ENCODE data around the gene ZMAT5. TPM values are rescaled to one million over a fixed set of nuclear protein-coding genes. Genes with fewer than 3 reads are reported as not detected.
A peak's percentile ranks its signal among the peaks of the same experiment; 100 is the strongest.

The ZMAT5 gene, protein sequence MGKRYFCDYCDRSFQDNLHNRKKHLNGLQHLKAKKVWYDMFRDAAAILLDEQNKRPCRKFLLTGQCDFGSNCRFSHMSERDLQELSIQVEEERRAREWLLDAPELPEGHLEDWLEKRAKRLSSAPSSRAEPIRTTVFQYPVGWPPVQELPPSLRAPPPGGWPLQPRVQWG
- 18.9 and 21.2 TPM in 2 replicates for total RNA-seq (2014; rRNA removed; shearing (Covaris generic))

DNA sequence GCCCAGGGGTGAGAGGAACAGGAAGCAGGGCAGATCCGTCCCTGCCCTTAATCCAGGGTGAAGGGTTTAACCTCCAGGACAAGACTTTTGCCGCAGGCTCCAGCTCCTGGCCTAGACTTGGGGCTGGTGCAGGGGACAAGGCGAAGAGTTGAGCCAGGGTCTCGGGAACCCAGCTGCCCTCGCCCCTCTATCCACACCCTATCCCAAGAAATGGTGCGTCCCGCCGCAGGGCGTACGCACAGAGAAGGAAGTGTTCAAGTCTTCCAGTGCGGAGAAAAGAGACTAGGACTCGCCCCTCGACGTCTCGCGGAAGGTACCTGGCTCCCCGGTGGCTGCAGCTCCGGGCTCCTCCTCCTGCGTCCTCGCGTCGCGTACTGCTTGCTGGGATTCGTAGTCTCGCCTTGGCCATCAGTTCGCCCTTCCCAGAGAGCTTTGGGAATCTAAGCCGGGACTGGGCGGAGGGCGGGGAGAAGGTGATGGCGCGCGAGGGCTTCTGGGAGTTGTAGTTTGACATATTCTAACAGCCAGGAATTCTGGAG lies at the start of gene ZMAT5:
TSS of gene ZMAT5 (minus strand) at position 376 of the 539 bp plus-strand sequence. CDS start 18,463 bp downstream, outside the sequence.
- DNase-seq (ENCODE audit: low spot score): peak; percentile 92

DNA sequence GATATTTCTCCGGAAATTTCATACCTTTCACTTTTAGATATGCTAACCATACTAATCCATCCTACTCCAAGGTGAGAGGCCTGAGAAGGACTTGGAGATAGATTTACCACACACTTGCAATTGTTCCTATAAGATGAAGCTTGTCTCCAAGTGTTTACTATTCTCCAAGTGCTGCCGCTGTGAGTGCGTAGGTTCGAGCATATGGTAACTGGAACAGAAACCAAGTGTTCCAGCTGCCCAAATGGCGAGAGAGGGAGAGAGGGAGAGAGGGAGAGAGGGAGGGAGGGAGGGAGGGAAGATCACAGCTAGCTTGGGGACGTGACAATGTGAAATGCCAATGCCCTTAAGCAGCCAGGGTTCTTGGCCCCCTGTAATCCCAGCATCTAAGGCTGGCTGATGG lies 49.7 kb upstream of the ZMAT5 start:
- DNase-seq (ENCODE audit: low spot score): no peak

DNA sequence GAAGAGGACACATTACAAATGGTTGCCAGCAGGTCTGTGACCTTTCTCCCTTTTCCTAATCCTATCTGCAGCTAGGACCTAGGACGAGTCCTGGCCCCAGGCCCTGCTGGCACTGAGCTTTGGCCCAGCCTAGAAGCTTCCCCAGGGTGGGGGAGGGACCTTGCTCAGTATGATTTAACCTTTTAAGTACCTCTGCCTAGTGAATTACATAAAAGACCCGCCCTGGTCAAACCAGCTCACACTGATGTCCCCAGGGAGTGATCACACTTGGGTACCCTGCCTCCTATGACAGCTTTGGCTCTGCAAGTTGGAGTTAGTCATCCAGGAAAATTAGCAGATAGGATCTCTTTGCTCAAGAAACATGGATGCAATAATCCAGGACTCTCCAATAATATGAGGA lies 49.3 kb upstream of the ZMAT5 start:
- no peak for DNase-seq (ENCODE audit: low spot score)

DNA sequence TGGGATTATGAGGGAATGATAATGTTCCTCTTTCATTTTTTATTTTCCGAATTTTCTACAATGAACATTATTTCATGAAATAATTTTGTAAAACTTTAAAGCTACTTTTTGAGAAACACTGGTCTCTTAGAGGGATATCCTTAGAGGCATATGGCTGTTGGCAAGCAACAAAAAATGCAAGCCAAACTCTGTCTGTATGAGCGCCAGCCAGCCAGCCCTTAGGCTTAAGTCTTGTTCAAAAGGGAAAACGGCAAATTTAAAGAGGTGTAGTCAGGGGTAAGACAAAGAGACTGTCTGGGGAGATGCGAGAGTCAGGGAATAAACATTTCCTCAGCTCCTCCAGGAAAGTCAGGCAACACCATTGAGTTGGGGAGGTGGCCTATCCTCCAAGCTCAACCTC lies 48.8 kb upstream of the ZMAT5 start:
- no peak for DNase-seq (ENCODE audit: low spot score)

DNA sequence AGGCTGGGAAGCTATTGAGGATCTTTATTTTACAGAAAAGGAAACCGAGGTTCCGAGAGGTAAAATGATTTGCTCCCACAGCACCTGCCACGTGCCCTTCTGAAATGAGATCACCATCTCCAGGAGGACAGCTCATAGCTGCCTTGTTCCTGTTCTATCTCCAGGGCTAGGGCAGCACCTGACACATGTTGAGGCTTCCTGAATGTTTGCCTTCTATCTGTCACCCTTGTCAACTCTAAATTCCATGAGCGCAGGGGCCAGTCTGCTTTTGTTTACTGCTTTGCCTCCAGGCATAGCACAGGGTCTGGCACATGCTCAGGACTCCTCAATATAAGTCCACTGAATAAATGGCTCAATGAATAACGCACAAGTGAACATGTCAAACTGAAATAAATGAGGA lies 47.2 kb upstream of the ZMAT5 start:
- no peak for DNase-seq (ENCODE audit: low spot score)

DNA sequence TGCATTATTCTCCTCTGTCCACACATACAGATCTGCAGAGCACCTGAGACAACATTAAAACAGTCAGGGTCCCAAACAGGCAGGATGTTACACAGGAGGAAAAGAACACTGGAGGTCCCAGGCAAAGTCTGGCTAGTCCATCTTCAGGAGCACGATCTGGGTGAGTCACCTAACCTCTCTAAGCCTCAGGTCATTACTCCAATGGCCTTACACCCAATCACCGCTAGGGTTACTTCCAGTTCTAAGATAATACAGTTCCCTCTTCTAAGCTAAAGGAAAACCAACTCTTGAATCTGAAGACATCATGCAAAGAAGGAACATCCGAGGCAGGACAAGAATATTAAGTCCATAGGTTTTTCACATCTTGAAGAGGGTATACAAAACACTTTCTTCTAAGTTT lies 46.8 kb upstream of the ZMAT5 start:
- no peak for DNase-seq (ENCODE audit: low spot score)

DNA sequence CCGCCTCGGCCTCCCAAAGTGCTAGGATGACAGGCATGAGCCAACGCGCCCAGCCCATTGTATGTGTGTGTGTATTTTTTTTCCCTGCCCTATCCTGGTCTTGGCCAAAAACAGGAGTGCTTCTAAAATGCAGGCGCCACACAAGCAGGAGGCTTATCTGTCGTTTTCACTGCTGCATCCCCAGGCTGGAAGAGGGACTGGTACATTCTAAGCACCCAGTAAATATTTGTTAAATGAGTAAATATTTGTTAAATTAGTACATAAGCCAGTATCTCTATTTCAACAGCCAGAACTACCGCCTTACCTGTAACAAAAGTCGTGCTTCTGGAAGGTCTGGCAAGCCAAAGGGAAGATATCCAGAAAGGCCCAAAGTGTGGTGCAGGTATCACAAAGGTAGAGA lies 46.3 kb upstream of the ZMAT5 start:
- no peak for DNase-seq (ENCODE audit: low spot score)

DNA sequence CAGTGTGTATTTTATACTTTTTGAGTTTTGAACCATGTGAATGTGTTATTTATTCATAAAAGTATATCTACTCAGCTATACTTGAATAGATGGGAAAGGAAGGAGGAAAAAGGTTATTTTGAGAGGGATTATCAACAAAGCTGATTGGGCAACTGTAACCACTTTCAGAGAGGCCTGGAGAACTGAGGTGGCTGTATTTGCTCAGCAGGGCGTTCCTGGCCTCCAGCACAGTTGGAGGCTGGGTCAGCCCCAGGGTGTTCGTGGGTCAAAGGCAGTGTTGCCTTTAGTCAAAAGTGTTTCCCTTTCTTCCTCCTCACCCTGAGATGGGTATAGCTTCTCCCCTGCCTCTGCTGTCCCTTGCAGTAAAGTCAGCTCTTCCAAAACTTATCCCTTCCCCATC lies 44.6 kb upstream of the ZMAT5 start:
- no peak for DNase-seq (ENCODE audit: low spot score)

DNA sequence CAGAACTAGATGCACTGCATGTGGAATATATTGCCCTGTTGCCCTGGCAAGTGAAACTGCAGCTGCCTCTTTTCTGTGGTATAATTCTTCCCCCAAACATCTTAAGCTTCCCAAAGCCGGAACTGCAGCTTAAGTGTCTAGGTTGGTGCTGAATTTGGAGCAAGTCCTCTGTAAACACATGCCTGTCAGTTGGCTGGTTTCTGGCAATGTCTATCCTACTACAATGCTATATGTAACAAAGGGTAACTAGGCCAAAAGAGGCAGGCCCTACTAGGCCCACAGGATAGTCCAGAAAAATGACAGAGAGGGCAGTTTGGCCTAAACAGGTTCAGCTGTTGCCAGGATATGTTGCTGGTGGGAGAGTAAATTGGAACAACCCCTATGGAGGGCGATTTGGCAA lies 43.4 kb upstream of the ZMAT5 start:
- DNase-seq (ENCODE audit: low spot score): no peak

DNA sequence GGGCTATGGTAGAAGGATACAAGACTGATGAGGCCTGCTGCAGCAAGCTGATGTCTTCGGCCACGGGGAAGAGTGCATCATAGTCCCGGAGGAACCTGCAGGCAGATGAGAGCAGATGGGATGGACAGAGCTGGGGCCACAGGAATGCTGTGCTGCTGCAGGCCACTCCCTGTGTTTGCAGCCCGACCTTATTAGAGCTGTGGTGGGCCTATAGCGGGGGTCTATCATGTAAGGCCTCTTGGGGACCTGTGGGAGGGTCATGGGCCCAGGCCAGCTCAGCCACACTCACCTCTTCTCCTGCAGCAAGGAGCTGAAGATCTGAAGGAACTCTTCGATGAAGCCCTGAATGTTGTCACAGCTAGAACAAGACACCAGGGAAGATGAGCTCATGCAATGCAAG lies 39.4 kb upstream of the ZMAT5 start:
- DNase-seq (ENCODE audit: low spot score): no peak

DNA sequence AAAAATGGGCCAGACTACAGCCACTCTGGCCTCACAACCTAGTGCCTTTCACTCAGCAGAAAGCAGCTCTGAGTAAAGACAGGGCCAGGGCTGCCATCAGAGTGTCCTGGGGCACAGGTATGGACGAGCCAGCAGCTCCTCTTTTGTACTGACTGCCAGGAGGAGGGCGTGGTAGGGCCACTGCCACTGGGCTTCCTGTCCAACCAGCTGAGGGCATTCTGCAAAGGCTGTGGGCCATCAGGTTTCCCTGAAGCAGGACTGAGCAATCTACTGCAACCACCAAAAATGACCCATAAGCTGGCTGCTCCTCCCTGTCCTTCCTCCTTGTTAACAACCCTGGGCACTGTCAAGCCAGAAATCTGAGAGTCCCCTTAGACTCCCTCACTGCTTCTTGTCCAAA lies 38.2 kb upstream of the ZMAT5 start:
- no peak for DNase-seq (ENCODE audit: low spot score)

DNA sequence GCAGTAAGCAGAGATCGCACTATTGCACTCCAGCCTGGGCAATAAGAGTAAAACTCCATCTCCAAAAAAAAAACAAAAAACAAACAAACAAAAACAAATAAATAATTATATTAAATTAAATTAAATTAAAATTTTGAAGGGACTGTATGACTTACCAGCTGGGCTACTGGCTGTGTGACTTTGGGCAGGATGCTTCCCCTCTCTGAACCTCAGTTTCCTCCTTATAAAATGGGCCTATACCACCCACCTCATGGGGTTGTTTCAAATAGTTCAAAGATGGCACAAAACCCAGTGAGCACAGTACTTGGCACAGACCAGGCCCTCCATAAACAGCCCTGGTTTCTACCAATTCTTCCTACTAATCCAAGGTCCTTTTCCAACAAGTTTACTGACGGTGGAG lies 36.4 kb upstream of the ZMAT5 start:
- DNase-seq (ENCODE audit: low spot score): no peak

DNA sequence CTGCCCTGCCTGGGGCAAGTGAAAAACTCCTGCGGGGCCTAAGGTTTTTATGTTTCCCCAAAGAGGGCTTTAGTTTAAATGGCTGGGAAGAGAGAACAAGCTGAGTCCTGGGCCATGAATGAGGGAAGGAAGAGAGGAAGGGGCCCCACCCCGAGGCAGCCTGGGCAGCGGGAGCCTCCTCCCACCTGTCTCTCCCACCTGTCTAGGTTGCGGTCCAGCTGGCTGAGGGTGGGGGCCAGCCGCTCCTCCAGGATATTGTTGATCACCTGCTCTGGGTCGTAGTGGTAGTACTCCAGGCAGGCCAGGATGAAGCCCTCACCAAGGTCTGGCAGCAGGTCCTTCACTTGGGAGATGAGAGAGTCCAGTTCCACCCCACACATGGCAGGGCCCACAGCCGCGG lies 35.0 kb upstream of the ZMAT5 start:
- no peak for DNase-seq (ENCODE audit: low spot score)

DNA sequence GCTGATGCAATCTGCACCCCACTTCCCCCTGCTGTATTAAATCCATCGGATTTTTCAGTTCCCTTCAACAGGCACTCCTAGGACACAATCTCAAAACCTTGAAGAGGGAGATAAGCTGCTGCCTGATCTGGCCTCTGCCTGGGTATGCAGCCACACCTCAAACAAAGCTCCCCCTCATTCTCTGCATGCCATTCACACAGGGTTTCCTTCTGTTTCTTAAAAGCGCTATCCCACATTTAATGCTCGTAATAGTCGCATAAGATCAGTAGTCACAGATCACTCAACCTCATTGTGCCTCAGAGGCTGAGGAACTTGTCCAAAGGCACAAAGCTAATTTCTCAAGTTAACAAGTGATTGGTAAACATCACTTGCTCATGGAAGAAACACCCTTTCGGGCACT lies 34.3 kb upstream of the ZMAT5 start:
- no peak for DNase-seq (ENCODE audit: low spot score)

DNA sequence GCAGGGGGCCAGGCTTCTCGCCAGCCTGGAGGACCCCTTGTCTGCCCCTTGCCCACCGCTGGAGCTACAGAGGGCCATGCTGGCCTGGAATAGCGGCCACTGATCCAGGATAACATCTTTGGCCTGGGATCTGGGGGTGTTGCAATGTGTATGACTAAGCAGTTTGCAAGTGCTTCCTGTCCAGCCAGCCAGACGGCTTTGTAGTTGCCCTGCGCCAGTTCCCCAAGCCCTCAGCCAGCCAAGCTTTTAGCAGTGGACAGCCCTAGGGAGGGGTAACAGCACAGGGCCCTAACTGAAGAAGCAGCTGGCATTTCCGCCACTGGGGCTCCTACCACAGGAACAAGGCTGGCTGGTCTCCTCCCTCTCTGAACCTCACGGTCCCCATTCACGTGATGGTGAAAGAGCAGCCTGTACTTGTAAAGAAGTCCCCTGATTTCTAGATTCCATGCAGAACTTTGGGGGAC lies 32.4 kb upstream of the ZMAT5 start:
- DNase-seq (ENCODE audit: low spot score): peak; percentile 93

DNA sequence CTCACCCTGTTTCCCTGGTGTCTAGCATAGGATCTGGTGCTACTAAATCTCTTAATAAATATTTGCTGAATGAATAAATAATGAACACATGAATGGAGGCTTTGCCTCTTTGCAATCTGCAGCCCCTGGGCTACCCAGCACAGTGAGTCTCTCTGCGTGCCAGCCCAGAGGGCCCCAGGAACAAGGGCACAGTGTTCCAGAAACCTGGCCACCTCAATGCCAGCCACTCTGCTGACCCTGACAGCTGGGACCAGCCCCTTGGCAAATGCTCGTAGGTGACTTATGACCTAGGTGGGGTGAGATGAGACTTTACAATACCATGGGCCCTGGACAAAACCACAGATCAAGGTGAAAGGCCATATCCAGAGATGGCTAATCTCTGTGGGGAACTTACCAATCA lies 32.0 kb upstream of the ZMAT5 start:
- DNase-seq (ENCODE audit: low spot score): no peak

DNA sequence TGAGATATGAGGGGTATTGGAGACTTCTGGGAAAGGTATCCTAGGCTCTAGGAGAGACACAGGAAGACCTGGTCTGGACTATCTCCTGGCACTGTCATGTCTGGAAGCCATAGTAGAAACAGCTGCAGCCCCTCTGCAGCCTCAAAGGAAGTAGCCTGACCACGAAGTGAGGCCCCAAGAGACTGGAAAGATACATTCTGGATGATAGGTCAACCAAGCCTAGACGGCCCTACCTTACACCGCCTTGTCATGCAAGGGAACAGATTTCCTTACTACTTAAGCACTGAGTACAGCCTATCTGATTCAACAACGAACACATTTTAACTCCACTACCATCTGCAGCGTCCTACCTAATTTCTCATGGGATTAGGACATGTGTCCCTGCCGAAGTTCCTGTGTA lies 31.5 kb upstream of the ZMAT5 start:
- no peak for DNase-seq (ENCODE audit: low spot score)

DNA sequence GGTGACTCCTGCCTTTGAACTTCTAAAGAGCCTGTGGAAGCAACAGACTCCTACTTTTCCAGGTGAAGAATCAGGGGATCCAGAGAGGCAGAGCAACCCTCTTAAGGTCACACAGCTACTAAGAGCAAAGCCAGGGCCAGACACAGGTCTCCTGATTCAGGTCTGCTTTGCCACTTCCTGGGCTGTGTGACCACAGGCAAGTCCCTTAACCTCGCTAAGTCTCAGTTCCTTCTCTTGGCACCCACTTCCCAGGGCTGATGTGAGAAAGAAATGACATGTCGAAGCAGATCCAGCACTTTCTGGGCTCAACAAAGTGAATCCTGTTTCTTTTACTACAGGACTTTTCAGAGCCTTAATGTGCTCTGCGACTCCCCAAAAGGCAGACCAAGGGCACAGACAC lies 30.5 kb upstream of the ZMAT5 start:
- DNase-seq (ENCODE audit: low spot score): no peak

DNA sequence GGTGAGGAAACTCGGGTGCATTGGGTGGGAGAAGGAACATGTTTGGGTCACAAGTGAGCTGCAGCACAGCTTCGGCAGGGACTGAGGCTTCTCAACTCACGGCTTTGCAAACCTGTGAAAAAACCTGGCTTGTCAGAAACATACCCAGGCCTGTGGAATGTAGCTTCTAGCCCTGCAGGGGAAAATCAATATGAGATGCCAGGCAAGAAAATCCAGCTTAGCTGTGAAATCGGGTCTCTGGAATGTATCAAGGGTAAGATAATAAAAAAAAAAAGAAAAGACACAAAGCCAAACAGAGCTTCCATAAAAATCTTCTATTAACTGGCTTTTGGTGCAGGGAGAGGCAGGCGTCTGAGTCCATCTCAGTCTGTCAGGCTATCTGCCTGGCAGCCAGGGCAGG lies 28.9 kb upstream of the ZMAT5 start:
- DNase-seq (ENCODE audit: low spot score): no peak

DNA sequence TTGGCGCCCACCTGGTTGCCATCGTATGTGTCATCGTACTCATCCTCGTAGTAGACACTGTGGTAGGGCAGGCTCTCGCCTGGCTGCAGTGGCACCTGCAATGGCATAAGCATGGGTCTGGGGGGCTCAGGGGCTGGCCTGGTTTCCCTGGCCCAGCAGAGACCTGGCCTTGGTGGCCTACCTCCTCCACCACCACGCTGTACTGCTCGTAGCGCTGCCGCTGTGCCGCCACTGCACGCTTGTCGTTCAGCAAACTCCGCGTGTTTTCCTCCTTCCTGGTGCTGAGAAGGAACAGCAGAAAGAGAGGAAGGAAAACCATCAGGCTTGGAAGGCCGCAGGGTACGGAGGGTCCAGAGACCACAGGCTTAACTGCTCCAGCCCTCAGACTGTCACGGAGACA lies 26.6 kb upstream of the ZMAT5 start:
- DNase-seq (ENCODE audit: low spot score): no peak

DNA sequence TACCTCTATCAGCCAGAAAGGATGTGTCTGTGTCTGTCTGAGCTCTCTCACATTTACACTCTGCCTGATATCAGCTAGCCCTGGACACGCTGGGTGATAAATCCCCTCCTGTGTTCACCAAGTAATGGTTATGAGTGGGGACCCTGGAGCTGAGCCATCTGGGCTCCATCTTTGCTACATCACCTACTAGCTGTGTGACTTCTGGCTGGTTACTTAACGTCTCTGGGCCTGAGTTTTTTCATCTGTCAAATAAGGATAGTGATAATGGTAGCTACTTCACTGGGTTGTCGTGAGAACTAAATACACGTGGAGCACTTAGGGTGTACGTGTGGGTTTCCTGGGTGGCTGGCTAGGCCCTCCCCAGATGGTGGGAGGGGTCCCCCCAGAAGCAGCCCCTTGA lies 23.3 kb upstream of the ZMAT5 start:
- no peak for DNase-seq (ENCODE audit: low spot score)

DNA sequence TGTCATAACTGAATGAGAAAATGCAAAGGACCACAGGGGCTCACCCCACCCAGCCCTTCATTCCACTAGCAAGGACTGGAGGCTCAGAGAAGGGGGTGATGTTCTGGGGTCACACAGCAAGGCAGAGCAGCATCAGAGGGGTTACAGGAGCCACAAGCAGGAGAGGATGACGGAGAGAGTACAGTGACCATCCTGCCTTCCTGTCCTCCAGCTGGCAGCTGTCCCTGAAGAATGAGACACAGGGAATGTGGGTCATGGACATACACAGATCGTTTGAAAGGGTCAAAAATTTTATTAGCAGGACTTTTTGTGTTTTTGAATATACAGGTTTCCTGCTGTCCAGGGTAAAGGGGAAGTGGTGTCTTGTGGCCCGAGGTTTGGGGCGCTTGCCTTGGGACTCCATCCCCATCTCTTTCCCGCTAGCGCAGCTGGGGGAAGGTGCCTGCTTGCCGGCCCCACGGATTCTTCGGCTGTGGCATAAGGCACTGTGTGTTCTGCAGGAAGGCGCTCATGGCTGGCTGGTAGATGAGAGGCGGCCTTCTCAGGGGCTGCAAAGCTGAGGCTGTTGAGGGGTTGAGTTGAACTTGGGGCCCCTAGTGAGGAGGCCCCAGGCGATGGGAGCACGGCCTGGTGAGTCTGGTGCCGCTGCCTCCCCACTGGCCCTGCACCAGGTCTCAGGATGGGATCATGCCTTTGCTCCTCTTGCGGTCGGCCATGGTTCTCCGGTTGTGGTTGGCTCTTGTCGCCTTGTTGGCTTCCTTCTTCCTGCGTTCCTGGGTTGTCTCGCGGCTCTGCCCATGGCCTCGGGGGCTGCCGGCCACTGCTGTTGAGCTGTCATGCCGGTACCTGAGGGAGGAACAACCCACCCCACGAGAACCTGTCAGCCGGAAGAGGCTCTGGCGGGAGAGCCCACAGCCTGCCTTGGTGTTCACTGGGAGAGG lies 21.8 kb upstream of the ZMAT5 start:
- DNase-seq (ENCODE audit: low spot score): no peak

DNA sequence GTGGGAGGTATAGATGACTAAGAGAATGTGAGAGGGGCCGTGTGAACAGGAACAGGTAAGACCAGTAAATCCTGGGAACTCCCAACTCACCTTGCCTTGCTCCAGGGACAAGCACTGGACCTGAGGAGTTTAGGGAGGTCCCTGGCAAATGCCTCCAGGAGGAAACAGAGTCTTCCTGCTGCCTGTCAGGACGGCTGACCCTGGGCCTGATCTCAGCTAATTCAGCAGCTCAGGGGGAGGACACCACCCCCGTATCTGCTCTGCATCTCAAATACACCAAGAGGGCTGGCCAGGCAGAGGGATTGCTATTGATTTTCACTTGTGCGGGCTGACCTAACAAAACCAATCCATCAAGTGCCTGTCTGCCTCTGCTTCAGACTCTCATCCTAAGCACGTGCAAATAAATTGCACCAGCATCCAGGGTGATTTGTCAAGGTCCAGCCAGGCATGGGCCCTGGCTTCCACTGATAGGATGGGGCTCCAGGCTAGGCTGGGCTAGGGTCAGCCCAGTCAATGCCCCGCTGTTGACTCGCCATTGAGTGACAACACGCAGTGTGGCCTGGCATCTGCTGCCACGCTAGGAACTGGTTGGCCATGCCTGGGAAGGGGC lies 20.7 kb upstream of the ZMAT5 start:
- DNase-seq (ENCODE audit: low spot score): no peak

All from H4 (cell line).